Esophagus squamous epithelium (tissue), 4 donors: Measurements from ENCODE around the gene IKZF2.

ENCODE experiments used
- POLR2A ChIP-seq, 4 donors: fragments of 450-650 bp; IDR thresholded peaks; one replicate each; pipeline ENCODE4 v1.6.1; 2017; ENCODE audit warnings: antibody characterized with exemption in 4 of 4, mild to moderate bottlenecking in 4 of 4, moderate library complexity in 3 of 4
- TF ChIP-seq, protein P1 (sequence below), 6 experiments: fragments of 450-650 bp in 4 of 6; fragments of 200-600 bp in 2 of 6; sonication (generic) in 2 of 6; IDR thresholded peaks; one replicate each; pipeline ENCODE4 v1.5.1; 2016 to 2019; ENCODE audit warnings: antibody characterized with exemption in 6 of 6, mild to moderate bottlenecking in 4 of 6, moderate library complexity in 4 of 6

DNA sequence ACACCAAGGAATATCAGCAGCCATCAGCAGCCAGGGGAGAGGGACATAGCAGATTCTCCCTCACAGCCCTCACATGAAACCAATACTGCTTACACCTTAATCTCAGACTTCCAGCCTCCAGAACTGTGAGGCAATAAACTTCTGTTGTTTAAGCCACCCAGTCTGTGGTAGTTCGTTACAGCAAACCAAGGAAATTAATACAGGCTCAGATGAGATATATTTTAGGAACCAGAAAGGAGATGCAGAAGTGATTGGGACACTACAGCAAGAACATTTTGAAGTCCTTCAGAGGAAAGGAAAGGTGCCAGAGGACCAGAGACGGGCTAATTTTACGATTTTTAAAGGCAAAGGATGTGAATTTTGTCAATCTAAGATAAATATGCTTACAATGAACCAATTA is 60.6 kb downstream of the IKZF2 start:
- TF ChIP-seq POLR2A (IDR thresholded peaks at IDR 0.05), result no peak
- TF ChIP-seq, protein P1, sequence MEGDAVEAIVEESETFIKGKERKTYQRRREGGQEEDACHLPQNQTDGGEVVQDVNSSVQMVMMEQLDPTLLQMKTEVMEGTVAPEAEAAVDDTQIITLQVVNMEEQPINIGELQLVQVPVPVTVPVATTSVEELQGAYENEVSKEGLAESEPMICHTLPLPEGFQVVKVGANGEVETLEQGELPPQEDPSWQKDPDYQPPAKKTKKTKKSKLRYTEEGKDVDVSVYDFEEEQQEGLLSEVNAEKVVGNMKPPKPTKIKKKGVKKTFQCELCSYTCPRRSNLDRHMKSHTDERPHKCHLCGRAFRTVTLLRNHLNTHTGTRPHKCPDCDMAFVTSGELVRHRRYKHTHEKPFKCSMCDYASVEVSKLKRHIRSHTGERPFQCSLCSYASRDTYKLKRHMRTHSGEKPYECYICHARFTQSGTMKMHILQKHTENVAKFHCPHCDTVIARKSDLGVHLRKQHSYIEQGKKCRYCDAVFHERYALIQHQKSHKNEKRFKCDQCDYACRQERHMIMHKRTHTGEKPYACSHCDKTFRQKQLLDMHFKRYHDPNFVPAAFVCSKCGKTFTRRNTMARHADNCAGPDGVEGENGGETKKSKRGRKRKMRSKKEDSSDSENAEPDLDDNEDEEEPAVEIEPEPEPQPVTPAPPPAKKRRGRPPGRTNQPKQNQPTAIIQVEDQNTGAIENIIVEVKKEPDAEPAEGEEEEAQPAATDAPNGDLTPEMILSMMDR (IDR thresholded peaks at IDR 0.05), result no peak
